Hepatocyte (in vitro differentiated cells): ENCODE results near the gene PRSS1.

Experiments
- CTCF ChIP-seq: fragments of 200-600 bp; sonication (generic); IDR thresholded peaks from 2 replicates; pipeline ENCODE4 v1.5.1; 2016; ENCODE audit warnings: antibody characterized with exemption, mild to moderate bottlenecking; ENCODE audit not compliant: poor library complexity
- EZH2 ChIP-seq: fragments of 200-600 bp; sonication (generic); IDR thresholded peaks from 2 replicates; pipeline ENCODE4 v1.6.1; 2016; ENCODE audit warnings: antibody characterized with exemption, mild to moderate bottlenecking, borderline replicate concordance
- EZH2phosphoT487 ChIP-seq: fragments of 200-600 bp; sonication (generic); IDR thresholded peaks from one replicate; pipeline ENCODE4 v1.6.1; 2018; ENCODE audit warnings: antibody characterized with exemption, mild to moderate bottlenecking, low read depth, moderate library complexity; ENCODE audit not compliant: unreplicated experiment, severe bottlenecking

GRCh38 chr7:142795339-142795863 is 46.1 kb downstream of the PRSS1 start:
- TF ChIP-seq CTCF = no peak
- no peak for TF ChIP-seq EZH2
- no peak for TF ChIP-seq EZH2phosphoT487
